Thyroid gland (tissue), 4 donors: ENCODE results near the gene LCN10.

Experiments
- POLR2A ChIP-seq, 2 donors: fragments of 450-650 bp; IDR thresholded peaks; one replicate each; pipeline ENCODE4 v1.6.1; 2017; ENCODE audit warnings: antibody characterized with exemption in 2 of 2, mild to moderate bottlenecking in 2 of 2, moderate library complexity in 1 of 2
- TF ChIP-seq, protein P1 (sequence below), 6 experiments: fragments of 200-600 bp in 3 of 6; fragments of 450-650 bp in 3 of 6; sonication (generic) in 3 of 6; IDR thresholded peaks; one replicate each; pipeline ENCODE4 v1.5.1; 2016 to 2019; ENCODE audit warnings: antibody characterized with exemption in 6 of 6, mild to moderate bottlenecking in 2 of 6, inconsistent platforms in 1 of 6, moderate library complexity in 1 of 6

- no peak for TF ChIP-seq POLR2A (IDR thresholded peaks at IDR 0.05)
- TF ChIP-seq, protein P1, sequence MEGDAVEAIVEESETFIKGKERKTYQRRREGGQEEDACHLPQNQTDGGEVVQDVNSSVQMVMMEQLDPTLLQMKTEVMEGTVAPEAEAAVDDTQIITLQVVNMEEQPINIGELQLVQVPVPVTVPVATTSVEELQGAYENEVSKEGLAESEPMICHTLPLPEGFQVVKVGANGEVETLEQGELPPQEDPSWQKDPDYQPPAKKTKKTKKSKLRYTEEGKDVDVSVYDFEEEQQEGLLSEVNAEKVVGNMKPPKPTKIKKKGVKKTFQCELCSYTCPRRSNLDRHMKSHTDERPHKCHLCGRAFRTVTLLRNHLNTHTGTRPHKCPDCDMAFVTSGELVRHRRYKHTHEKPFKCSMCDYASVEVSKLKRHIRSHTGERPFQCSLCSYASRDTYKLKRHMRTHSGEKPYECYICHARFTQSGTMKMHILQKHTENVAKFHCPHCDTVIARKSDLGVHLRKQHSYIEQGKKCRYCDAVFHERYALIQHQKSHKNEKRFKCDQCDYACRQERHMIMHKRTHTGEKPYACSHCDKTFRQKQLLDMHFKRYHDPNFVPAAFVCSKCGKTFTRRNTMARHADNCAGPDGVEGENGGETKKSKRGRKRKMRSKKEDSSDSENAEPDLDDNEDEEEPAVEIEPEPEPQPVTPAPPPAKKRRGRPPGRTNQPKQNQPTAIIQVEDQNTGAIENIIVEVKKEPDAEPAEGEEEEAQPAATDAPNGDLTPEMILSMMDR (IDR thresholded peaks at IDR 0.05): no peak
Measured at GRCh38 chr9:136717399-136717798, 25.3 kb downstream of the LCN10 start.
